Muscle layer of duodenum (tissue), 2 donors: ENCODE results near the gene CD44.

Experiments used
- H3K27ac ChIP-seq: one replicate; pipeline ENCODE4 v1.7.0; 2013; ENCODE audit warnings: mild to moderate bottlenecking, low read length
- H3K27me3 ChIP-seq: one replicate; pipeline ENCODE4 v1.7.0; 2013; ENCODE audit warnings: low read depth, mild to moderate bottlenecking, control low read depth, low read length
- H3K36me3 ChIP-seq, 2 donors: one replicate each; pipeline ENCODE4 v1.7.0; 2013; ENCODE audit warnings: low read length in 2 of 2, control low read depth in 1 of 2, mild to moderate bottlenecking in 1 of 2; ENCODE audit not compliant: insufficient read depth in 2 of 2, control insufficient read depth in 1 of 2
- H3K4me1 ChIP-seq, 2 donors: one replicate each; pipeline ENCODE4 v1.7.0; 2013; ENCODE audit warnings: low read length in 2 of 2, mild to moderate bottlenecking in 2 of 2, control low read depth in 1 of 2, moderate library complexity in 1 of 2; ENCODE audit not compliant: insufficient read depth in 2 of 2, control insufficient read depth in 1 of 2
- H3K4me3 ChIP-seq, 2 donors: one replicate each; pipeline ENCODE4 v1.7.0; 2013; ENCODE audit warnings: low read length in 2 of 2, low read depth in 1 of 2, mild to moderate bottlenecking in 1 of 2
- H3K9me3 ChIP-seq, 2 donors: one replicate each; pipeline ENCODE4 v1.7.0; 2013; ENCODE audit warnings: low read length in 2 of 2, control low read depth in 1 of 2, mild to moderate bottlenecking in 1 of 2; ENCODE audit not compliant: control insufficient read depth in 1 of 2
- donor health status: healthy.

The CD44 gene

GRCh38 chr11:35245786-35246185 lies 106.8 kb downstream of the CD44 start:
- H3K36me3 ChIP-seq = no peaks in the 10 kb centered on the region
- H3K27ac ChIP-seq = peak overlapping the region; percentile 58
- no peaks in the 10 kb centered on the region for H3K27me3 ChIP-seq
- no peaks in the 10 kb centered on the region for H3K4me1 ChIP-seq
- H3K4me3 ChIP-seq = peak overlapping the region in 1 of 2 donors; percentile 9
- H3K9me3 ChIP-seq = no peaks in the 10 kb centered on the region

- Histone ChIP-seq H3K4me3 (peak overlapping the region in 1 of 2 donors; percentile 9), H3K27me3 (no peaks in the 10 kb centered on the region), H3K9me3 (no peaks in the 10 kb centered on the region), H3K4me1 (no peaks in the 10 kb centered on the region), H3K36me3 (no peaks in the 10 kb centered on the region), H3K27ac (peak overlapping the region; percentile 58)
These were observed 107.8 kb downstream of the CD44 start for GRCh38 chr11:35246745-35247144.

GRCh38 chr11:35247428-35247827 lies 108.5 kb downstream of the CD44 start:
- Histone ChIP-seq H3K27me3 (no peaks in the 10 kb centered on the region), H3K4me1 (no peaks in the 10 kb centered on the region), H3K9me3 (no peaks in the 10 kb centered on the region), H3K4me3 (no peak overlapping the region), H3K36me3 (no peaks in the 10 kb centered on the region), H3K27ac (peak overlapping the region; percentile 58)

GRCh38 chr11:35247863-35248262 lies 108.9 kb downstream of the CD44 start:
- Histone ChIP-seq H3K4me1 (no peaks in the 10 kb centered on the region), H3K27ac (no peak overlapping the region), H3K4me3 (no peak overlapping the region), H3K9me3 (no peaks in the 10 kb centered on the region), H3K36me3 (no peaks in the 10 kb centered on the region), H3K27me3 (no peaks in the 10 kb centered on the region)

GRCh38 chr11:35248558-35249323 lies 109.8 kb downstream of the CD44 start:
- H3K36me3 ChIP-seq = no peaks in the 10 kb centered on the region
- no peaks in the 10 kb centered on the region for H3K4me1 ChIP-seq
- no peaks in the 10 kb centered on the region for H3K9me3 ChIP-seq
- no peak overlapping the region for H3K27ac ChIP-seq
- no peak overlapping the region for H3K4me3 ChIP-seq
- no peaks in the 10 kb centered on the region for H3K27me3 ChIP-seq

GRCh38 chr11:35250192-35250591 lies 111.2 kb downstream of the CD44 start:
- H3K27ac ChIP-seq = no peak overlapping the region
- no peaks in the 10 kb centered on the region for H3K9me3 ChIP-seq
- no peaks in the 10 kb centered on the region for H3K27me3 ChIP-seq
- no peaks in the 10 kb centered on the region for H3K4me1 ChIP-seq
- no peak overlapping the region for H3K4me3 ChIP-seq
- H3K36me3 ChIP-seq = no peaks in the 10 kb centered on the region

GRCh38 chr11:35250621-35251020 lies 111.7 kb downstream of the CD44 start:
- Histone ChIP-seq H3K27me3 (no peaks in the 10 kb centered on the region), H3K27ac (no peak overlapping the region), H3K9me3 (no peaks in the 10 kb centered on the region), H3K4me1 (no peaks in the 10 kb centered on the region), H3K4me3 (no peak overlapping the region), H3K36me3 (no peaks in the 10 kb centered on the region)

GRCh38 chr11:35253237-35253636 lies 114.3 kb downstream of the CD44 start:
- Histone ChIP-seq H3K27me3 (no peaks in the 10 kb centered on the region), H3K4me3 (no peak overlapping the region), H3K9me3 (no peaks in the 10 kb centered on the region), H3K27ac (no peak overlapping the region), H3K36me3 (no peaks in the 10 kb centered on the region), H3K4me1 (no peaks in the 10 kb centered on the region)

- no peaks in the 10 kb centered on the region for H3K27me3 ChIP-seq
- no peaks in the 10 kb centered on the region for H3K36me3 ChIP-seq
- H3K4me3 ChIP-seq = no peak overlapping the region
- no peak overlapping the region for H3K27ac ChIP-seq
- no peaks in the 10 kb centered on the region for H3K9me3 ChIP-seq
- H3K4me1 ChIP-seq = peaks cover 0 to 6% of the 10 kb centered on the region in 2 donors
These were observed 116.5 kb downstream of the CD44 start for GRCh38 chr11:35255514-35255913.

- Histone ChIP-seq H3K27ac (no peak overlapping the region), H3K4me3 (no peak overlapping the region), H3K9me3 (no peaks in the 10 kb centered on the region), H3K27me3 (no peaks in the 10 kb centered on the region), H3K4me1 (peaks cover 0 to 6% of the 10 kb centered on the region in 2 donors), H3K36me3 (no peaks in the 10 kb centered on the region)
These were observed 117.3 kb downstream of the CD44 start for GRCh38 chr11:35256296-35256695.

GRCh38 chr11:35257281-35257680 lies 118.3 kb downstream of the CD44 start:
- Histone ChIP-seq H3K4me3 (no peak overlapping the region), H3K9me3 (no peaks in the 10 kb centered on the region), H3K27me3 (no peaks in the 10 kb centered on the region), H3K4me1 (peaks cover 0 to 6% of the 10 kb centered on the region in 2 donors), H3K27ac (no peak overlapping the region), H3K36me3 (no peaks in the 10 kb centered on the region)

- Histone ChIP-seq H3K4me3 (no peak overlapping the region), H3K4me1 (peaks cover 0 to 6% of the 10 kb centered on the region in 2 donors), H3K27ac (no peak overlapping the region), H3K9me3 (no peaks in the 10 kb centered on the region), H3K27me3 (no peaks in the 10 kb centered on the region), H3K36me3 (no peaks in the 10 kb centered on the region)
These were observed 120.6 kb downstream of the CD44 start for GRCh38 chr11:35259529-35259928.
